NCI-H446 treated with DMSO at 0.1 percent for 48 hours (cell line): ENCODE results near the gene CEP170.

Experiments used
- DNase-seq: peaks from one replicate; lab custom pipeline; 2025; lab: John Stamatoyannopoulos, UW

Gene CEP170

DNA sequence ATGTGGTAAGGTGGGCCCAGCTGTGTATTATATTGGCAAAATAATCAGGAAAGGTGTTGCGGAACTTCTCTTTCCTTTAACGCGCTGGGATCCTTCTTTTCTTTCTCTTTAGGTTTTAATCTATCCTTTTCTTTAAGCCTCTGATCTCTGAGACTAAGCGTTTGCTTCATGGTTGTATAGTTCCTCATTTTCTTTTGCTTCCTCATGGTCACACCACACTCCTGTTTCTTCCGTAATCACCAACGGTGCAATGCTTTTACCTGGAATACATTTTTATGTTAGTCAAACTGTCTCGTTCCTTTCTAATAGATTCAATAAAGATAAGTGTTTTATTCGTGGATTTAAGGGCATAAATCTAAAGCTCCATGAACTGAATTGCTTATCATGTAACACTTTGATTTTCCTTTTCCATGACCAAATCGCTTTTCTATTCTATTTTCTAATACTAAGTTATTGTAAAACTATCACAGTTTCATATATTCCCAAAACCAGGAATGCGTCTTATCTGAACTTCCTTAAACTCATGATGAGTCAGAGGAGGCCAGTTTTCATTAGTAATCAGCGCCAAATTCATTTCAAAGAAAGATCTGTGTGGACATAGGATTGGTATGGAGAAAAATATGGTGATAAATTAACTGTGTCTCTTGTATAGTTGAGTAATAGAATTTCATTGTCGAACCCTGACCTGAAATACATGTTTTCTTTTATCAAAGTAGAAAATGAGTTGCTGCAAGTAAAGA, 13.0 kb upstream of the CEP170 start:
- DNase-seq, result no peak

DNA sequence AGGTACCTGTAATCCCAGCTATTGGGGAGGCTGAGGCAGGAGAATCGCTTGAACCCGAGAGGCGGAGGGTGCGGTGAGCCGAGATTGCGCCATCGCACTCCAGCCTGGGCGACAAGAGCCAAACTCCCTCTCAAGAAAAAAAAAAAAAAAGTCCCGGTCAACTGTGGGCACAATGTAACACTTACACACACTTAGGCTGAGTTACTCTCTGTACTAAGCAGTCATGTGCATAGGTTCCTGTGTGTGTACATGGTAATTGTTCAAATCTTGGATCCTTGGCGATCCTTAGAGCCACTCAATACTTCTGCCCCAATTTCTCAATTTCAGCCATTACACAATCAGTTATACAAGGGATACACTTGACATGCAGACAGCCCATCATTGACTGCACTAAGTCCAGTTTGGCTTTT, 12.4 kb upstream of the CEP170 start:
- no peak for DNase-seq

DNA sequence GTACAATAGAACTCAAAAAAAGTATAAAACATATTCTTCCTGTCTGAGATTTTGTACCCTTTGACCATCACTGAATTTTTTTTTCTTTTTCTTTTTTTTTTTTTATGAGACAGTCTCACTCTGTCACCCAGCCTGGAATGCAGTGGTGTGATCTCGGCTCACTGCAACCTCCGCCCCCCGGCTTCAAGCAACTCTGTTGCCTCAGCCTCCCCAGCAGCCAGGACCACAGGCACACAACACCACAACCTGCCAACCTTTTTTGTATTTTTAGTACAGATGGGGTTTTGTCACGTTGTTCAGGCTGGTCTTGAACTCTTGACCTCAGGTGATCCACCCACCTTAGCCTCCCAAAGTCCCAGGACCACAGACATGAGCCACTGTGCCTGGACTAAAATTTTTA, 11.2 kb upstream of the CEP170 start:
- no peak for DNase-seq

DNA sequence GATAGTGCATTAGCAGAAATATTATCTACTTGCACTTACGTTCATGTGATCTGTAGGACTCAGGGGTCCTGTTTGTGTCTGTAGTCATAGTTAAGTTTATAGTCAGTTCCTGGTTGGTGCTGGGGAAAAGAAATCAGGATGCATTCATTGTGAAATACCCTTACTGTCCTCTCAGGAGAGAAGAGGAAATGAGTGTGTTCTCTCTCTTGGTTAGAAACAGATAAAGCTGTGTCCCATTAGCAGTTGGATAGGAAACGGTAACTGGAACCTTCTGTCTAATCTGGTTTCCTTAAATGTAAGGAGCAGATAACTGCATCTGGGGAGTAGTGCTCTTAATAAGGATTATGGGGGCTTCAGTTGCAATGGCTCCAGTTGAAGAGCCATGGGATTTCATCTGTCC, 9.6 kb upstream of the CEP170 start:
- no peak for DNase-seq

DNA sequence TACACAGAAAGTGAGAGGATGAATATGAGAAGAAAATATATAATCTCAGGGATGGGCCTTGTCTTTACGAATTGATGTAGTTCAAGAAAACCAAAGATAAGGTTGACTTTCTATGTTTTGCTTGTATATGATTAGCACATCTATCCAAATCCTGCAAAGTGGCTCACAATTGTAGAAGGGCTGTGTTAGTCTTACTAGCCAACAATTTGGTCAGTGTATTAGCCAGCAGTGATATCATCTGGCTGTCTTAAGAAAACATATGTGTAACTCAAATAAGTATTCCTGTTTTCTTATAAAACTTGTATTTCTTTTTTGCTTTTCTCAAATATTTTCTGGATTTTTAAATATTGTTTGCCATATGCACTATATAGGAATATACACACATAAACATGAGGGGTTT, 6.3 kb upstream of the CEP170 start:
- DNase-seq, result no peak

DNA sequence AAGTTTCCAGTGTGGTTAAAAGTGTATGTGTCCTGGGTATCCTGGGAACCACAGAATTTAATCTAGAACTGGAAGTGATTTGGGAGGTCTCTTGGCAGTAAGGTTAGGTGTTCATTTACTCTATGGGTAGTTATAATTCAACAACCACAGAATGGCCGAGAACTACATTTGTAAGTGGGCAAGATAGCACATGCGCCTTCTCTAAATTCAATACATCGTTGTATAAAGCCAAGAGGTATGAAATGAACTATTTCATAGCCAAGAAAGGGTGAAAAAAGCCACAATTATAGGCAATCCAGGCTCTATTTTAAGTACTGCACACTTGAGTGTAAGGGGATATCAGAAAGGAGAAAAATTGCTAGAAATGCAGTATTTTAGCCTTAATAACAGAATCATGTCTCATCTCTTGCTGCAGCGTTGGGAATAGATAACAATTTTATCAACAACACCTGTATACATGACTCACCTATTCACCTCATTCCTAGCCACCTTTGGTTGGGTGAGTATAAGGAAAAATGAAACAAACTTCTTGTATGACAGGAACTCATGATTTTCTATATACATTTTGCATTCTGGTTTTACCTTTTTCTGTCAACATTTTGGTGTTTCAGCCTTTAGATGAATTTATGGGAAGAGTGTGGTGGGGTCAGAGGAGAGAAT, 5.3 kb upstream of the CEP170 start:
- no peak for DNase-seq

DNA sequence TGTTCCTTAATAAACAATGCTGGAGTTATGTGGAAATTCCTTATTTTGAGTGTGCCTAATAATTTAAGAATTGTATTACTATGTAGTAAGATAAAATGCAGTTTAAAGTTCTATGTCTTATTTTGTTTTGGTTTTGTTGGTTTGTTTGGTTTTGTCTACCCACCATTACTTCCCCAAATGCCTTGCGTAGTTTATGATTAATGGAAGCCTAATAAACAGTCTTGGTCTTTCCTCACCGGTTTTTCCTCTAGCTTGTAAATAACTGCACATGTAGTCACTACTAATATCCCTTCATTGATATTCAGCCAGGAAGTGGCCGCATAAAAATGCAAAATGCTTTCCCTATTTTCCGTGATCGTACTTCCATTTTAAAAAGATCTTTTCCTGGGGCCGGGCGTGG, 3.6 kb upstream of the CEP170 start:
- no peak for DNase-seq

DNA sequence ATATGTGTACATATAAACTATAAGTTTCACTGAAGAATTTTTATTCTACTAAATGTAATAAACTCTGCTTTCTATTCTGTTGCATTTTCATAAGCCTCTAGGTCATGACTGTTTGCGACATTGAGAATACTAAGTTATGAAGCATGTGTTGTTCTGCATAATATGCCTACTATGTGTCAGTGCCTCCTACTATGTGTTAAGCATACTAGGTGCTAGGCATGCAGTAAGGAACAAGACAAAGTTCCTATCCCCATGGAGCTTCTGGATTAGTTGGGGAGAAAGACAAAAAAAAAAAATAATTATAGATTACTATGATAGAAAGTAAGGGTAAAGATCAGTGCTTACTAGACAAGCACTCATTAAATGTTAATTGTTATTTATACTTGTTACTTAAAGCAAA, 2.1 kb upstream of the CEP170 start:
- DNase-seq, result no peak

DNA sequence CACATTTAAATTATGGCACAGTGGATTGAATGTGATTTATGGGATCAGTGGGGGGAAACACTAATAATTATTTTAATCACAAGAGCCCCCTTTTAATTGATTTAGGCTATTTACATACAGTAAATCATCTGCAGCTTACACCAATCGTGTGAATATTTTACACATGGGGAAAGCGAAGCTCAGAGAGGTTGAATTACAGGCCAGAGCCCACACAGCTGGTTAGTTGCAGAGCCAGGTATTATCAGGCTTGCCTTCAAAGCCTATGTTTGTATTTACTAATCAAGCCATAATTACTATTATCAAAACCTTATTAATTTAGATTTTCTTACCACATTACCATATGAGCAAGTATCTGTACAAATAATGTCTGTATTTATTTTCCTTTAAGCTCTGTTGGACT, 1.5 kb upstream of the CEP170 start:
- no peak for DNase-seq

DNA sequence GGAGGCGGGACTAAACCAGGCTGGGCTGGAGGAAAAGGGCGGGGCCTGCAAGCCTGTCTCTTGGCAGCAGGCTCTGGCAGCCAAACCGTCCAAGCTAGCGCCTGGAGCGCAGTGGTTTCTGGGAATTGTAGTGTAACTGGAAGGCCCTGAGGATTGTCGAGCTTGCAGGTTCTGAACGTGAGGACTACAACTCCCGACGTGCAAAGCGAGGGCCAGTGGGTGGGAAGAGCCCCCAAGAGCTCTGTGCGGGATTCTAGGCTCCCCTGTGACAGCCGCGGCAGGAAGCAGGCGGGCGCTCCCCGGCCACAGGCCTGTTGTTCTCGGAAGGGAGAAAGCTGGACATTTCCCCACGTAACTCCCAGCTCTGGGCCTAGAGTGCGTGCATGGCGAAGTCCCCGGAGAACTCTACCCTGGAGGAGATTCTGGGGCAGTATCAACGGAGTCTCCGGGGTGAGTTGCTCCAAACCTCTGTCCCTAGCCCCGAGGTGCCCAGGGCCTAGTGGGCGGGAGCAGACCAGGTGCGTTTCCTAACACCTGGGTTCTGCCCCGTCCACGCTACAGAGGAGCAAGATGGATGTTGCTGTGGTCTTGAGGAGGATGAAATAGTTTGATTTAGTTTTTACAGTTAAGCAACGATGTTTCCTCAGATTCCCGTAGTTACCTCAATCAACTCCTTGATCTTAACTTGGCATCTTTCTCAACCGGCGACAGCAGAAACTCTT, 871 bp upstream of the CEP170 start, which contains the start of gene SDCCAG8:
Gene SDCCAG8 (plus strand): TSS at position 251 of the 722 bp plus-strand sequence. CDS start 133 bp downstream, at position 384.
- DNase-seq, result peak; percentile 99

DNA sequence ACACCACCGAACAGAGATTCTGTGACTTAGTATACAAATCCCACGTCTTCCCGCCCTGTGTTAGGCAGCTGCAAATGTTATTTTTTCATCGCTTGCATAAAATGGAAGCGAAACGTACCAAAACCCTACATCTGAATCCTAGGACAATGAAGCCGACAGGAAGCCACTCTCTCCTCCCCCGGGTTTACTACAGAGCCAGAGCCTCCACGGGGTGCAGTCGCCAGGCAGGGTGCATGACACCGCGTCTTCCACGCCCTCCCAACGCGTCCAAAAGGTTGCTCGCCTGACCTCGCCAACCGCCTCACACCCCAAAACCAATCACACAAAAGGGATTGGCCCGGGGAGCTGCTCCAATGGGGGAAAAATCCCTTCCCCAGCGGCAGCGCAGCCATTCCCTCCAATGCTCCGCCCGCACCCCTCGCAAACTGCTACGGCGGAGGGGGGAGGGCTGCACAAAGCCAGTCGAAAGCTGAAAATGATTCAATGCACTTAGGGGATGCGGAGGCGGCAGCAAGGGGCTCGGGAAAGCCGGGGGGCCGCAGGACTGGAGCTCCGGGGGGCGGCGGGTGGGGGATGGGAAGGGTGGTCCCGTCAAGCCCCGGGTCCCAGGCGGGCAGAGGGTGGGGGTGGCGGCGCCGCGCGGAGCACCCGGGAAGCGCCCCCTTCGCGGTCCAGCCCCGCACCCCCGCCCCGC, 701 bp downstream of the CEP170 start:
- DNase-seq, result peak; percentile 35

DNA sequence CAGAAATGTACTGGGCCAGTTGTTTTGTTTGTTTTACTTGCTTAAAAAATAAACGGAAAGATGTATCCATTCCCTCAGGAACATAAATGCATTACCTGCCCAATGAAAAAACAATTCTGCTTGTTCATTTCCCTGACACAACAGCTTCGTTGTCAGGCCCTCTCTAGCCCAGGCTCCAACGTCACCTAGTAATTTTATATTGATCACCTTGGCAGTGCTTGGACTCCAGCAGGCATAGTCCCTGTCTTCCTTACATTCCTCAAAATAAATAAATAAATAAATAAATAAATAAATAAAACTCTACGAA, 1.2 kb downstream of the CEP170 start:
- no peak for DNase-seq

DNA sequence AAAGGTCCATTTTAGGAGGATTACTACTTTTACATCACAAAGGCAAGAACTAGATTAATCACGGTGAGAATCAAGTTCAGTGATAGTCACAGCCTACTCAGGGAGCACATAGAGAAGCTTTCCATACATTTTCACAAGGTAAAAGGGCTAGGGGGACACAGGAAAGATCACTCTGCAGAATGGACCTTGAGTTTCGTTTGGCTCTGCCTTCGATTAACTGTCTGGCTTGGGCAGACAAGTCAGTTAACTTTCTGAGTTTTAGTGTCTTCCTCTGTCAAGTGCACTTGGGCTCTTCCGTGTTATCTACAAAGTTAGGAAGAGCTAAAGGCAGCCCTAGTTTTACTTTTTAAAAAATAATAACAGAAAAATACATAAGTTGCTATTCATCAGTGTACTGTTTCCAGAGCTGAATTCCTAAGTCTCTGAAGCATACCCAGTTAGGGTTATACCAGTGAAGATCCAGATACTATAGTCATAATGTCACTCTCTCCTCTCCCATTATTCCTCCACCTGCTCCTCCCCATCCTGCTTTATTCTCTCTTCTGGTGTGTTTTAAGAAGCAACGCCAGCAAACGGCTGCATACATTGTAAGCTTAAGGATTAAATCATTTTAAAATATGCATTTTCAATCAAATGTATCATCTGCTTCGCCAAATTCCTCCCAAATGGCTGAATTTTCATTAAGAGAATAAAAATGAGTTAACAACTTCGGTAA, 1.7 kb downstream of the CEP170 start:
- no peak for DNase-seq

DNA sequence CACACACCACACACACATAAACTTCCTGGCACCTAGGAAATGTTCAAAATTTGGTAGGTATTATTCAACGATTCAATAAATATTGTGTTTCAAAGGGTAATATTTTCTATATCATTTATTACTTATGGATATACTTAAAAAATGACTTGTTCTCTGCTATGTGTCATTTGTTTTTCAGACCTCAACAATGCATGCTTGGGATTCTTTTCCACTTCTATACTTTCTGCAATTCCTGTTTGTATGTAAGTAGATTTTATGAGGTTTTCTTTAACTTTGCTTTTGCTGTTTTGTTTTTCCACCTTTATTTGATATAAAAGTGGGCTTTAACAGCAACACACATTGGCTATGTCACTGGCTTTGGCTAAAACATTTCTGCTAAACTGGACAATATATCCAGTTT, 3.5 kb downstream of the CEP170 start:
- DNase-seq, result no peak

DNA sequence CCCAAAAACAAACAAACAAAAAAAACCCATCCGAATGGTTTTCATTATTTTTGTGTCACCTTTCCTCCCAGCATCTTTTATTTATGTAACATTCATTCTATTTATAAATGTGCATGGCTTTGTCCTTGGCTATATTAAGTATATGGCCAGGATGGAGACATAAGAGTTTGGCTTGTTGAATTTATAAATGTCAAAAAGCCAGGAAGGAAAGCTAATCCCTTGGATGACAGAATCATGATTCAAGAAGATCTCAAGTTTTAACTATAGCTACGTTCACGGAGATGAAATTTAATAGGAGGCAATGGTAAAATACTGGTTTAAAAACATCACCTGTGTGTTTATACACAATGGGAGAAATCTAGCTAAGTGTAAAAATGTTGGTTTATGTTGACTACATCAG, 5.0 kb downstream of the CEP170 start:
- no peak for DNase-seq

DNA sequence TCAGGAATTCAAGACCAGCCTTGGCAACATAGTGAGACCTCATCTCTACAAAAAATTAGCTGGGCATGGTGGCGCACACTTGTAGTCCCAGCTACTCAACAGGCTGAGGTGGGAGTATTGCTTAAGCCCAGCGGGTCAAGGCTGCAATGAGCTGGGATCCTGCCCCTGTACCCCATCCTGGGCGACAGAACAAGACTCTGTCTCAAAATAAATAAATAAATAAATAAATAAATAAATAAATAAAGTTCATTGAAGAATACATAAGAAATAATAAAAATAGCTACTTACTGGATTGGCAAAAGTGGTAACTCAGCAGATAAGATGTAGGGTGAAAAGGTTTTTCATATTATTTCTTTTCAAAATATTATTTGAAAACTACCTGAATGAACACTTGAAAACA, 5.9 kb downstream of the CEP170 start:
- no peak for DNase-seq

DNA sequence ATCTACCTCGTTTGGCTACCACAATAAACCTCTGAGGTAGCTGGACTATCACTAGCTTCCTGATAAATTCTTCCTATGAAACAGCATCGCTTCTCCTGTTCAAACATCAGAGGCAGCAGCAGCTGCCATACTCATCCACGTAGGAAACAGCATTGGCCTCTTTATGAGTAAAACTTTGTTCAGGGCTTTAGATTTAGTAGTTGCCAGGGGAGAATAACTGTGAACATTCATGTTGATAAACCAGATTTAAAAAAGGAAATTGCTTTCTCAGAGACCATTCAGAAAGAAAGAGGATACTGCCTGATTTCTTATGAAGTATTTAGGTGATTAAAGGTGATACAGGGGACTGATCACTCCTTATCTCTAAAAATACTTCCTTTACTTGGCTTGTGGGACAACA, 7.2 kb downstream of the CEP170 start:
- DNase-seq, result no peak

DNA sequence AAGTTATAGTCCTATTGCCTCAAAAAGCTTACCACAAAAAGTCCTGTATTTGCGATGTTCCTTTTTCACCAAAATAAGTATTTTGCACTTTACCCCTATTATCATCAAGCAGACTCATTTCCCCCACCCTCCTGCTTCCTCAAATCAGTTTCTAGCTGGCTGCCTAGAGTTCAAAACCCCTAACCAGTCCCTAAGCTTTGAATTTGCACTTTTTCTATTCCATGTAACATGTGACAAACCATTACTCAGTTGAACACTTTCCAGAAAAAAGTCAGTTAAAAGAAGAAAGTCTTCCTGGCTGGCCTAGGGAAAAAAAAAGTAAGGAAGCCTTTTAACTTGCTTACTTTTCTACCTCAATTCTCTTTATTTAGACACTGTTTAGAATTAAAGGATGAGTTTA, 8.2 kb downstream of the CEP170 start:
- no peak for DNase-seq

DNA sequence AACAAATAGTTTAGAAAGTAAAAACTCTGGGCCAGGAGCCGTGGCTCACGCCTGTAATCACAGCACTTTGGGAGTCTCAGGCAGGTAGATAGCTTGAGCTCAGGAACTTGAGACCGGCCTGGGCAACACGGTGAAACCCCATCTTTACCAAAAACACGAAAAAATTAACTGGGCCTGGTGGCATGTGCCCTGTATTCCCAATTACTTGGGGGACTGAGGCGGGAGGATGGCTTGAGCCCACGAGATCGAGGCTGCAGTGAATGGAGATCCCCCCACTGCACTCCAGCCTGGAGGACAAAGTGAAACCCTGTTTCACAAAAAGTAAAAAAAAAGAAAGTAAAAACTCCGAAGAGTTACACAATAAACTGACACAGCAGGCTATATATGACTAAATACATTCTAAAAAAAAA, 10.6 kb downstream of the CEP170 start:
- DNase-seq, result no peak

DNA sequence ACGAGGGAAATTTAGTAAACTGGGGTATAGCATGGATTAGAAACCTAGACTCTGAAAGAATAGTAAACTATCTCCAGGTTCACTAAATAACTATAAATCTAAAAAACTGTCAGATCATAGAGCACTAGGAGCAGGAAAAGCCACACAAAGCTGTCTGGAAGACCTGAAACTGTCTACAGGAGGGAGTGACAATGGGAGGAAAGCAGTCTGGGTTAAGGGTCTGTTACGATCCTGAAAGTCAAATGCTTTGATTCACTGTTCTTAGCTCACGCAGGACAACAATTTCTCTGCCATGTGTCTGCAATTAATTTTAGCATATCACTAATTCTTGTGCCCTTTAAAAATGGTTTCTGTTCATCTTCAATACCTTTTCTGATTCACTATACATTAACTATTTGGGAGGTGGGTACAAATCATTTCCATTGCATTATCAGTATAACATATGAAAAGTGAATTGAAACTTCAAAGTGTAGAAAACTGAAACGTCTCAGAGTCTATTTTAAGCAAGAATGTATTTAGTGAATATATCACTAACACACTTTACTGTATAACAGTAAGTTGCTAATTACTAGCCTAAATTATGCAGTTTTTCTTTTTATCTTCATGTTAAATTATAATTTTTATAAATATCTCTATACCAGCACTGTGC, 18.4 kb downstream of the CEP170 start:
- DNase-seq, result no peak

DNA sequence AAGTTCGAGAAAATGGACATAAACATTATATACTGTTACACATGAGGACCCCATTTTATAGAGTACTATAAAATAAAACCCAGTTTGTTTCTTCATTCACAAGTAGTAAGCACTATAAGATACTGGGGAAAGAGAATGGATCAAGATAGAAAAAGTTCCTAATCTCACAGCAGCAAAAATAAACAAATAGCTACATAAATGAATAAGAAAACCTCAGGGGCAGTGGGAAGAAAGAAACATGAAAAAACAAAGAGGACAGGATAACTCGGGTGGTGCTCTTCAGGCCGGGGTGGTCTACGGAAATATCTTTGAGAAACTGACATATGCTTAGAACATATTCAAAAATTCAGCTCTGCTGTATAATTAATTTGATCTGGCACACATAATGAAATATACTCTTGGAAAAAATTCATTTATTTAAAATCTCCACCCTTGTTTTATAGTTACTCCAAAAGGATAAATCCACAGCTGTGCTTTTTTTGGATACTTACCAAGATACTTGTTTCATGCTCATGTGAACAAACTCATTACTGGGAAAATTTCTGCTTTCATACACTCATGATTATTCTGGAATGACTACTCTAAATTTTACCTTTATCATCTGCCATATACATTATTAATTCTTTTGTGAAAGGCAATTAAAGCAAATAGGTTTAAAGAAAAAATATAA, 20.0 kb downstream of the CEP170 start:
- peak; percentile 77 for DNase-seq
